ENCODE data around the gene GPRC5D. TPM values are rescaled to one million over a fixed set of nuclear protein-coding genes. Genes with fewer than 3 reads are reported as not detected.

GPRC5D gene
- total RNA-seq, 4 donors from 2014 or later, result 0.48 TPM; not detected in 3

- intact Hi-C loops (cut with DNase I; ENCODE audit: low total_unique reads) (no loop called here), in situ Hi-C loops (cut with MboI; ENCODE audit: low pct_ligation_motif_present in 1 of 4, low pct_unique_long_range_greater_than_20kb in 1 of 4, low sequenced_read_pairs in 3 of 4) (loop anchor here in 1 of 4 donors (25.0 kb wide), 1 partner anchor 155 kb away; no protein-coding TSS in a partner anchor)
- WGBS, 2 donors (ENCODE audit: low coverage in 1 of 2), result 29 to 61% methylated on average over 2 to 8 of the region's 8 CpGs
- Histone ChIP-seq H3K27me3 (no peaks in the 10 kb centered on the region), H3K36me3 (peaks cover 0 to 13% (median 6%) of the 10 kb centered on the region in 4 donors), H3K4me3 (peak overlapping the region in 1 of 4 donors; percentile 2), H3K27ac (peak overlapping the region; percentile 49 to 70 (median 66)), H3K9me3 (no peaks in the 10 kb centered on the region), H3K4me1 (peaks cover 6 to 21% (median 13%) of the 10 kb centered on the region in 4 donors)
- TF ChIP-seq POLR2AphosphoS5 (IDR thresholded peaks at IDR 0.05), result peak; percentile 19 to 46 (median 31)
- no peak for TF ChIP-seq POLR2A (IDR thresholded peaks at IDR 0.05)
- peak; percentile 43 for DNase-seq
Observed at GRCh38 chr12:12992418-12993130, 40.6 kb upstream of the GPRC5D start.

- Histone ChIP-seq H3K36me3 (peaks cover 0 to 21% (median 10%) of the 10 kb centered on the region in 4 donors), H3K27me3 (no peaks in the 10 kb centered on the region), H3K4me1 (peaks cover 6 to 16% (median 13%) of the 10 kb centered on the region in 4 donors), H3K27ac (no peak overlapping the region), H3K9me3 (no peaks in the 10 kb centered on the region), H3K4me3 (no peak overlapping the region)
- WGBS, 2 donors (ENCODE audit: low coverage in 1 of 2), result 58 to 60% methylated on average over 1 to 7 of the region's 7 CpGs
- in situ Hi-C loops (cut with MboI; ENCODE audit: low pct_ligation_motif_present in 1 of 4, low pct_unique_long_range_greater_than_20kb in 1 of 4, low sequenced_read_pairs in 3 of 4), result loop anchor here in 1 of 4 donors (25.0 kb wide), 1 partner anchor 154 kb away; no protein-coding TSS in a partner anchor
- intact Hi-C loops (cut with DNase I; ENCODE audit: low total_unique reads), result no loop called here
- DNase-seq, result no peak
- no peak for TF ChIP-seq POLR2AphosphoS5 (IDR thresholded peaks at IDR 0.05)
Observed at GRCh38 chr12:12990700-12991468, 38.9 kb upstream of the GPRC5D start.

- no peak for TF ChIP-seq EP300 (IDR thresholded peaks at IDR 0.05; ENCODE audit: low read depth)
- no peak overlapping the region for H3K4me3 ChIP-seq
- in situ Hi-C loops (cut with MboI; ENCODE audit: low pct_ligation_motif_present in 1 of 4, low pct_unique_long_range_greater_than_20kb in 1 of 4, low sequenced_read_pairs in 3 of 4) (loop anchor here in 2 of 4 donors (10.0 to 25.0 kb wide), 3 partner anchors 73 to 153 kb away; no protein-coding TSS in a partner anchor), intact Hi-C loops (cut with DNase I; ENCODE audit: low total_unique reads) (no loop called here)
- DNase-seq, result no peak
- peaks cover 0 to 21% (median 10%) of the 10 kb centered on the region in 4 donors for H3K36me3 ChIP-seq
- WGBS, 2 donors (ENCODE audit: low coverage in 1 of 2), result 77 to 93% methylated on average over 4 to 5 of the region's 5 CpGs
- no peak overlapping the region for H3K27ac ChIP-seq
- H3K9me3 ChIP-seq, result no peaks in the 10 kb centered on the region
- H3K4me1 ChIP-seq, result peaks cover 6 to 16% (median 13%) of the 10 kb centered on the region in 4 donors
- no peaks in the 10 kb centered on the region for H3K27me3 ChIP-seq
Observed at GRCh38 chr12:12987421-12987820, 35.5 kb upstream of the GPRC5D start.

GRCh38 chr12:12986775-12987331 lies 34.9 kb upstream of the GPRC5D start:
- H3K4me3 ChIP-seq, result no peak overlapping the region
- peaks cover 0 to 21% (median 10%) of the 10 kb centered on the region in 4 donors for H3K36me3 ChIP-seq
- no peak overlapping the region for H3K27ac ChIP-seq
- intact Hi-C loops (cut with DNase I; ENCODE audit: low total_unique reads) (no loop called here), in situ Hi-C loops (cut with MboI; ENCODE audit: low pct_ligation_motif_present in 1 of 4, low pct_unique_long_range_greater_than_20kb in 1 of 4, low sequenced_read_pairs in 3 of 4) (loop anchor here in 2 of 4 donors (10.0 to 25.0 kb wide), 3 partner anchors 72 to 152 kb away; no protein-coding TSS in a partner anchor)
- 87% methylated on average over 7 to 10 of the region's 10 CpGs for WGBS, 2 donors (ENCODE audit: low coverage in 1 of 2)
- peaks cover 5 to 10% (median 7%) of the 10 kb centered on the region in 4 donors for H3K4me1 ChIP-seq
- no peak for DNase-seq
- no peaks in the 10 kb centered on the region for H3K27me3 ChIP-seq
- no peak for TF ChIP-seq EP300 (IDR thresholded peaks at IDR 0.05; ENCODE audit: low read depth)
- no peak for TF ChIP-seq POLR2A (IDR thresholded peaks at IDR 0.05)
- no peak for TF ChIP-seq CTCF (IDR thresholded peaks at IDR 0.05)
- TF ChIP-seq POLR2AphosphoS5 (IDR thresholded peaks at IDR 0.05), result no peak
- H3K9me3 ChIP-seq, result no peaks in the 10 kb centered on the region

- Histone ChIP-seq H3K4me3 (no peak overlapping the region), H3K4me1 (peaks cover 0 to 3% (median 2%) of the 10 kb centered on the region in 4 donors), H3K9me3 (no peaks in the 10 kb centered on the region), H3K36me3 (peaks cover 0 to 21% (median 10%) of the 10 kb centered on the region in 4 donors), H3K27me3 (no peaks in the 10 kb centered on the region), H3K27ac (no peak overlapping the region)
- peak; percentile 48 for DNase-seq
- intact Hi-C loops (cut with DNase I; ENCODE audit: low total_unique reads), result no loop called here
- TF ChIP-seq EP300 (IDR thresholded peaks at IDR 0.05; ENCODE audit: low read depth) (no peak), CTCF (IDR thresholded peaks at IDR 0.05) (peak in 4 of 5 experiments; percentile 35 to 53 (median 44)), POLR2A (IDR thresholded peaks at IDR 0.05) (no peak), POLR2AphosphoS5 (IDR thresholded peaks at IDR 0.05) (no peak)
- WGBS, 2 donors (ENCODE audit: low coverage in 1 of 2), result 75 to 86% methylated on average over 1 to 4 of the region's 4 CpGs
- in situ Hi-C loops (cut with MboI; ENCODE audit: low pct_ligation_motif_present in 1 of 4, low pct_unique_long_range_greater_than_20kb in 1 of 4, low sequenced_read_pairs in 3 of 4), result loop anchor here in 2 of 4 donors (10.0 to 25.0 kb wide), 3 partner anchors 71 to 151 kb away; no protein-coding TSS in a partner anchor
Observed at GRCh38 chr12:12985817-12986408, 33.9 kb upstream of the GPRC5D start.
